ENCODE results near the gene IPP.

Gene IPP

DNA sequence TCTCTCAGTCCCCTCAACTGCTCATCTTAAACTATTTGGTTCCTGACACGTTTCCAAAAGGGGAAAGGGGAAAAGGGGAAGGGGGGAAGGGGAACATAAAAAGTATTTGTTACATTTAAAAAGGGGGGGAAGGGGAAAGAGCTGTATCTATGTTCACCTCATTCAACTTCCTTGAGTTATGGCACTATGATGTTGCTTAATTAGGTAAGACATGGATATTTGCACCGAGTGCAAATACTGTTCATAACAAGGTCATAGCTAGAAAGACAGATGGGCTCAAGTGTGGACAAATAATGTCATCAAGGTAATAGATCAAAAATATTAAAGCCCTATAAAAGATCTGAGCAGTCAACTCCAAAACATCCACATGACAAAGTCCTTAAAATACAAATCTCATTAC is 90.1 kb downstream of the IPP start:
- TF ChIP-seq POLR2AphosphoS5 (IDR thresholded peaks at IDR 0.05; ENCODE audit: low read depth, low read length) (no peak), FOXP2 (optimal IDR thresholded peaks at IDR 0.05; ENCODE audit: borderline replicate concordance, extremely low read depth, extremely low read length, insufficient read depth) (no peak), TAF1 (IDR thresholded peaks at IDR 0.05; ENCODE audit: borderline replicate concordance, insufficient read depth, low read length) (no peak), REST (IDR thresholded peaks at IDR 0.05; ENCODE audit: insufficient read depth in 1 of 2, low read depth in 2 of 2, low read length in 2 of 2) (no peak), SIN3A (IDR thresholded peaks at IDR 0.05; ENCODE audit: borderline replicate concordance, insufficient read depth, low read length) (no peak)

DNA sequence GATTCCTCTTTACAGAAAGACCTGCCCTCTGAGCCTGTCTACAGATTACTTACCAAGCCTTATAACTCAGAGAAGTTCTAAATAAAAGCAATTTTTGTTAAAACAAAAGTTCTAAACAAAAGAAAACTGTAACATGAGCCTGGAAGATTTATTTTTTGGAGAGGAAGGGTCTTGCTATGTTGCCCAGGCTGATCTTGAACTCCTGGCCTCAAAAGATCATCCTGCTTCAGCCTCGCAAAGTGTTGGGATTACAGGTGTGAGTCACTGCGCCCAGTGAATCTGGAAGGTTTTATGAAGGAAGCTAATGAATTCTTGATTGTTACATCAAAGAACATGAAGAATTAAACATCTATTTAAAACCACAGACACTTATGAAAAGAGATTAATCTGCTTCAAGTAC is 91.2 kb downstream of the IPP start:
- TF ChIP-seq SIN3A (IDR thresholded peaks at IDR 0.05; ENCODE audit: borderline replicate concordance, insufficient read depth, low read length) (no peak), TAF1 (IDR thresholded peaks at IDR 0.05; ENCODE audit: borderline replicate concordance, insufficient read depth, low read length) (no peak), REST (IDR thresholded peaks at IDR 0.05; ENCODE audit: insufficient read depth in 1 of 2, low read depth in 2 of 2, low read length in 2 of 2) (no peak), FOXP2 (optimal IDR thresholded peaks at IDR 0.05; ENCODE audit: borderline replicate concordance, extremely low read depth, extremely low read length, insufficient read depth) (no peak), POLR2AphosphoS5 (IDR thresholded peaks at IDR 0.05; ENCODE audit: low read depth, low read length) (no peak)

GRCh38 chr1:45658171-45658570 is 92.3 kb downstream of the IPP start:
- no peak for TF ChIP-seq FOXP2 (optimal IDR thresholded peaks at IDR 0.05; ENCODE audit: borderline replicate concordance, extremely low read depth, extremely low read length, insufficient read depth)
- no peak for TF ChIP-seq POLR2AphosphoS5 (IDR thresholded peaks at IDR 0.05; ENCODE audit: low read depth, low read length)
- no peak for TF ChIP-seq SIN3A (IDR thresholded peaks at IDR 0.05; ENCODE audit: borderline replicate concordance, insufficient read depth, low read length)
- TF ChIP-seq TAF1 (IDR thresholded peaks at IDR 0.05; ENCODE audit: borderline replicate concordance, insufficient read depth, low read length): no peak
- no peak for TF ChIP-seq REST (IDR thresholded peaks at IDR 0.05; ENCODE audit: insufficient read depth in 1 of 2, low read depth in 2 of 2, low read length in 2 of 2)

DNA sequence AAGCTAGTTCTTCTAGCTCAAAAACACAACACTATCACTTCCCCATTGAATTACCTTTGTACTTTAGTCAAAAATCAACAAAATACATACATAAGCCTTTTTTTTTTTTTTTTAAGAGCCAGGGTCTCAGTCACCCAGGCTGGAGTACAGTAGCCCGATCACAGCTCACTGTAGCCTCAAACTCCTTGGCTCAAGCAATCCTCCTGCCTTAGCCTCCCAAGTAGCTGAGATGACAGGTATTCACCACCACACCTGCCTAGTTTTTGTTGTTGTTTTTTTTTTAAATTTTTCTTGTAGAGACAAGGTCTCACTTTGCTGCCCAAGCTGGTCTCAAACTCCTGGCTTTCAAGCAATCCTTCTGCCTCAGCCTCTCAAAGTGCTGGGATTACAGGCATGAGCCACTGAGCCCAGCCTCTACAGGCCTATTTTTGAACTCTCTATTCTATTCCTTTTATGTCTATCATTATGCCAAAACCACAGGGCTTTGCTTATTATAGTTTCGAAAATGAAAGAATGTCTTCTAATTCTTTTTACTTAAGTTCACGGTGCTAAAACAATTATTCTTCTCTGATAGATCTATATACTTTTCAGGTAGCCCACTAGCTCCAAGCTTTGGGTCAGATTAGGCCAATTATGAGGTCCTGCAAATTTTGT is 93.8 kb downstream of the IPP start:
- no peak for TF ChIP-seq SIN3A (IDR thresholded peaks at IDR 0.05; ENCODE audit: borderline replicate concordance, insufficient read depth, low read length)
- no peak for TF ChIP-seq POLR2AphosphoS5 (IDR thresholded peaks at IDR 0.05; ENCODE audit: low read depth, low read length)
- no peak for TF ChIP-seq REST (IDR thresholded peaks at IDR 0.05; ENCODE audit: insufficient read depth in 1 of 2, low read depth in 2 of 2, low read length in 2 of 2)
- TF ChIP-seq TAF1 (IDR thresholded peaks at IDR 0.05; ENCODE audit: borderline replicate concordance, insufficient read depth, low read length): no peak
